Chondrocyte (in vitro differentiated cells): Measurements from ENCODE around the gene GRIA4. TPM values are rescaled to one million over a fixed set of nuclear protein-coding genes. Genes with fewer than 3 reads are reported as not detected.

Experiments used
- DNase-seq: peaks from one replicate; pipeline ENCODE4 v3.0.0; 2021; ENCODE audit warnings: mixed read lengths, low spot score
- H3K27ac Mint-ChIP-seq: one replicate; pipeline ENCODE4 v1.8.0; 2021; ENCODE audit warnings: mild to moderate bottlenecking, moderate library complexity, mixed read lengths; ENCODE audit not compliant: unreplicated experiment
- H3K27me3 Mint-ChIP-seq: 2 replicates; pipeline ENCODE4 v1.8.0; 2021; ENCODE audit warnings: low read depth, mixed read lengths
- H3K36me3 Mint-ChIP-seq: 2 replicates; pipeline ENCODE4 v1.8.0; 2021; ENCODE audit warnings: low read depth, mixed read lengths
- H3K4me1 Mint-ChIP-seq: 2 replicates; pipeline ENCODE4 v1.8.0; 2021; ENCODE audit warnings: low read depth, mild to moderate bottlenecking, mixed read lengths
- H3K4me3 Mint-ChIP-seq: one replicate; pipeline ENCODE4 v1.8.0; 2021; ENCODE audit warnings: mild to moderate bottlenecking, moderate library complexity, mixed read lengths; ENCODE audit not compliant: unreplicated experiment
- H3K9me3 Mint-ChIP-seq: 2 replicates; pipeline ENCODE4 v1.8.0; 2021; ENCODE audit warnings: low read depth, mixed read lengths
- CTCF ChIP-seq: fragments of 200-600 bp; sonication (generic); IDR thresholded peaks from 2 replicates; pipeline ENCODE4 v1.5.0; 2021; ENCODE audit warnings: antibody characterized with exemption, mild to moderate bottlenecking, moderate library complexity
- total RNA-seq: library from RNA; stranded (reverse); gene quantifications from 3 replicates; pipeline ENCODE4 v1.2.1, GENCODE V29; 2021

The GRIA4 gene
- total RNA-seq, 1 donor from 2014 or later = not detected

- no peak for DNase-seq
- TF ChIP-seq CTCF = no peak
- Mint-ChIP-seq H3K27me3 (peaks cover 7% of the 10 kb centered on the region), H3K4me3 (no peak overlapping the region), H3K36me3 (no peaks in the 10 kb centered on the region), H3K9me3 (no peaks in the 10 kb centered on the region), H3K27ac (no peak overlapping the region), H3K4me1 (no peaks in the 10 kb centered on the region)
Measured at GRCh38 chr11:105635466-105635865, 25.6 kb downstream of the GRIA4 start.

GRCh38 chr11:105636496-105636895 lies 26.6 kb downstream of the GRIA4 start:
- no peak overlapping the region for H3K27ac Mint-ChIP-seq
- DNase-seq = no peak
- no peak overlapping the region for H3K4me3 Mint-ChIP-seq
- H3K9me3 Mint-ChIP-seq = no peaks in the 10 kb centered on the region
- no peak for TF ChIP-seq CTCF
- peaks cover 7% of the 10 kb centered on the region for H3K27me3 Mint-ChIP-seq
- no peaks in the 10 kb centered on the region for H3K36me3 Mint-ChIP-seq
- H3K4me1 Mint-ChIP-seq = no peaks in the 10 kb centered on the region

GRCh38 chr11:105639527-105639926 lies 29.7 kb downstream of the GRIA4 start:
- DNase-seq = no peak
- Mint-ChIP-seq H3K36me3 (no peaks in the 10 kb centered on the region), H3K4me1 (no peaks in the 10 kb centered on the region), H3K4me3 (no peak overlapping the region), H3K9me3 (peaks cover 2% of the 10 kb centered on the region), H3K27ac (no peak overlapping the region), H3K27me3 (peaks cover 3% of the 10 kb centered on the region)
- no peak for TF ChIP-seq CTCF

GRCh38 chr11:105641433-105641832 lies 31.6 kb downstream of the GRIA4 start:
- Mint-ChIP-seq H3K27ac (no peak overlapping the region), H3K36me3 (no peaks in the 10 kb centered on the region), H3K4me3 (no peak overlapping the region), H3K9me3 (peaks cover 4% of the 10 kb centered on the region), H3K27me3 (peaks cover 3% of the 10 kb centered on the region), H3K4me1 (peaks cover 6% of the 10 kb centered on the region)
- no peak for TF ChIP-seq CTCF
- DNase-seq = no peak

GRCh38 chr11:105642870-105643269 lies 33.0 kb downstream of the GRIA4 start:
- Mint-ChIP-seq H3K27ac (no peak overlapping the region), H3K4me1 (peaks cover 6% of the 10 kb centered on the region), H3K36me3 (no peaks in the 10 kb centered on the region), H3K27me3 (peaks cover 3% of the 10 kb centered on the region), H3K4me3 (no peak overlapping the region), H3K9me3 (peaks cover 16% of the 10 kb centered on the region)
- no peak for DNase-seq
- TF ChIP-seq CTCF = no peak
